Stimulated activated CD8-positive, alpha-beta memory T cell treated with anti-CD3 and anti-CD28 coated beads, Interleukin-12 subunit alpha, Interleukin-12 subunit beta, amount 100 ng/mL, for 4 hours (primary cell): ENCODE data around the gene SOCS1.

Experiments
- DNase-seq: peaks from one replicate; pipeline ENCODE4 v3.0.0-alpha.2; 2020; ENCODE audit warnings: low read depth

Gene SOCS1

GRCh38 chr16:11260596-11260966 lies 4.6 kb upstream of the SOCS1 start:
- no peak for DNase-seq

GRCh38 chr16:11259655-11260595 lies 3.9 kb upstream of the SOCS1 start:
- DNase-seq, result no peak

- DNase-seq, result no peak
Observed at GRCh38 chr16:11258553-11259492, 2.8 kb upstream of the SOCS1 start.

GRCh38 chr16:11257131-11257938 lies 1.3 kb upstream of the SOCS1 start:
- DNase-seq, result peak; percentile 41

- no peak for DNase-seq
Observed at GRCh38 chr16:11256661-11257130, 692 bp upstream of the SOCS1 start.

- peak; percentile 41 for DNase-seq
Observed at GRCh38 chr16:11254913-11255736, 879 bp downstream of the SOCS1 start.

GRCh38 chr16:11253995-11254912 lies 1.8 kb downstream of the SOCS1 start:
- no peak for DNase-seq

GRCh38 chr16:11253009-11253994 lies 2.7 kb downstream of the SOCS1 start:
- peak; percentile 47 for DNase-seq

- DNase-seq, result no peak
Observed at GRCh38 chr16:11252482-11252931, 3.5 kb downstream of the SOCS1 start.

- peak; percentile 57 for DNase-seq
Observed at GRCh38 chr16:11251525-11252481, 4.2 kb downstream of the SOCS1 start.

GRCh38 chr16:11250786-11251524 lies 5.0 kb downstream of the SOCS1 start:
- DNase-seq, result no peak

- no peak for DNase-seq
Observed at GRCh38 chr16:11250091-11250785, 5.8 kb downstream of the SOCS1 start.

GRCh38 chr16:11249233-11250061 lies 6.6 kb downstream of the SOCS1 start:
- no peak for DNase-seq

GRCh38 chr16:11248133-11248532 lies 7.9 kb downstream of the SOCS1 start:
- no peak for DNase-seq

GRCh38 chr16:11245988-11246387 lies 10.0 kb downstream of the SOCS1 start:
- no peak for DNase-seq
